GM11168 (cell line): ENCODE data around the gene WDFY4.

Source experiments
- in situ Hi-C: fragments of 300-500 bp; cut with MboI; formaldehyde crosslinking; loops from one replicate; pipeline ENCODE4 v1.12.0; 2022; ENCODE audit warnings: low sequenced_read_pairs; ENCODE audit not compliant: unreplicated experiment

WDFY4 gene

GRCh38 chr10:48785796-48786195 lies 101.1 kb downstream of the WDFY4 start:
- in situ Hi-C loops: no loop called here

- in situ Hi-C loops: no loop called here
Measured at GRCh38 chr10:48786606-48787282, 102.1 kb downstream of the WDFY4 start.

GRCh38 chr10:48788554-48788953 lies 103.9 kb downstream of the WDFY4 start:
- in situ Hi-C loops: no loop called here

GRCh38 chr10:48789486-48790456 lies 105.1 kb downstream of the WDFY4 start:
- in situ Hi-C loops: no loop called here

- in situ Hi-C loops: no loop called here
Measured at GRCh38 chr10:48790457-48791044, 105.9 kb downstream of the WDFY4 start.

- in situ Hi-C loops: no loop called here
Measured at GRCh38 chr10:48791267-48791928, 106.7 kb downstream of the WDFY4 start.

- in situ Hi-C loops: no loop called here
Measured at GRCh38 chr10:48792121-48792520, 107.4 kb downstream of the WDFY4 start.

GRCh38 chr10:48792687-48793096 lies 108.0 kb downstream of the WDFY4 start:
- in situ Hi-C loops: no loop called here

GRCh38 chr10:48794074-48794473 lies 109.4 kb downstream of the WDFY4 start:
- in situ Hi-C loops: no loop called here

- in situ Hi-C loops: no loop called here
Measured at GRCh38 chr10:48796713-48797245, 112.1 kb downstream of the WDFY4 start.

GRCh38 chr10:48797830-48798229 lies 113.2 kb downstream of the WDFY4 start:
- in situ Hi-C loops: no loop called here

GRCh38 chr10:48798481-48799254 lies 114.0 kb downstream of the WDFY4 start:
- in situ Hi-C loops: no loop called here

- in situ Hi-C loops: no loop called here
Measured at GRCh38 chr10:48799341-48800006, 114.8 kb downstream of the WDFY4 start.

- in situ Hi-C loops: no loop called here
Measured at GRCh38 chr10:48800007-48800675, 115.5 kb downstream of the WDFY4 start.

- in situ Hi-C loops: no loop called here
Measured at GRCh38 chr10:48801001-48801421, 116.3 kb downstream of the WDFY4 start.

- in situ Hi-C loops: no loop called here
Measured at GRCh38 chr10:48802611-48803071, 118.0 kb downstream of the WDFY4 start.

- in situ Hi-C loops: no loop called here
Measured at GRCh38 chr10:48803801-48804584, 119.3 kb downstream of the WDFY4 start.
